Fibroblast of mammary gland (primary cell): ENCODE data around the gene WIPF3.

ENCODE experiments used
- DNase-seq: peaks from one replicate; pipeline ENCODE4 v3.0.0-alpha.2; 2010; ENCODE audit warnings: low read depth
- H3K4me3 ChIP-seq: 2 replicates; pipeline ENCODE4 v1.5.1; 2011; ENCODE audit warnings: low read depth, mild to moderate bottlenecking, low read length, moderate library complexity; ENCODE audit not compliant: control insufficient read depth
- TF ChIP-seq, protein P1 (sequence below): conservative IDR thresholded peaks from 2 replicates; pipeline ENCODE4 v1.5.1; 2011; ENCODE audit warnings: low read depth, low read length, inconsistent platforms; ENCODE audit not compliant: control insufficient read depth, insufficient read depth

The WIPF3 gene

DNA sequence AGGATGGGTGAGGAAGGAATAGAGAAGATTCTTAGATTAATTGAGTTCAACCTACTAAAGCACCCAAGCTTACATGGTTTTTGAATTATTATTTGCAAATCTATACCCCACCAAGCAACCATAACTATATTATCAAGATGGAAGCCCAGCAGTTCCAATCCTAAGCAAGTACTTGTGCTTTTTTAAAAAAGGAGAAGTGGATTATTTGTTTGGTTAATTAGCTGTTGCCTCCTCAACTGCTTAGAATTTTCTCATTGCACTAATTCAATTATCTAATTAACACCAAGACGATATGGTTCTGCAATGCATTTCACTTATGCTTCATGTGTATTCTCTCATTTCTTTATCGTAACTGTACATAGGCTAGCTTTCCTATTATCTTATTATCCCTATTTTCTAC, 27.3 kb upstream of the WIPF3 start:
- TF ChIP-seq, protein P1, sequence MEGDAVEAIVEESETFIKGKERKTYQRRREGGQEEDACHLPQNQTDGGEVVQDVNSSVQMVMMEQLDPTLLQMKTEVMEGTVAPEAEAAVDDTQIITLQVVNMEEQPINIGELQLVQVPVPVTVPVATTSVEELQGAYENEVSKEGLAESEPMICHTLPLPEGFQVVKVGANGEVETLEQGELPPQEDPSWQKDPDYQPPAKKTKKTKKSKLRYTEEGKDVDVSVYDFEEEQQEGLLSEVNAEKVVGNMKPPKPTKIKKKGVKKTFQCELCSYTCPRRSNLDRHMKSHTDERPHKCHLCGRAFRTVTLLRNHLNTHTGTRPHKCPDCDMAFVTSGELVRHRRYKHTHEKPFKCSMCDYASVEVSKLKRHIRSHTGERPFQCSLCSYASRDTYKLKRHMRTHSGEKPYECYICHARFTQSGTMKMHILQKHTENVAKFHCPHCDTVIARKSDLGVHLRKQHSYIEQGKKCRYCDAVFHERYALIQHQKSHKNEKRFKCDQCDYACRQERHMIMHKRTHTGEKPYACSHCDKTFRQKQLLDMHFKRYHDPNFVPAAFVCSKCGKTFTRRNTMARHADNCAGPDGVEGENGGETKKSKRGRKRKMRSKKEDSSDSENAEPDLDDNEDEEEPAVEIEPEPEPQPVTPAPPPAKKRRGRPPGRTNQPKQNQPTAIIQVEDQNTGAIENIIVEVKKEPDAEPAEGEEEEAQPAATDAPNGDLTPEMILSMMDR = no peak
- DNase-seq = no peak
- no peak overlapping the region for H3K4me3 ChIP-seq

DNA sequence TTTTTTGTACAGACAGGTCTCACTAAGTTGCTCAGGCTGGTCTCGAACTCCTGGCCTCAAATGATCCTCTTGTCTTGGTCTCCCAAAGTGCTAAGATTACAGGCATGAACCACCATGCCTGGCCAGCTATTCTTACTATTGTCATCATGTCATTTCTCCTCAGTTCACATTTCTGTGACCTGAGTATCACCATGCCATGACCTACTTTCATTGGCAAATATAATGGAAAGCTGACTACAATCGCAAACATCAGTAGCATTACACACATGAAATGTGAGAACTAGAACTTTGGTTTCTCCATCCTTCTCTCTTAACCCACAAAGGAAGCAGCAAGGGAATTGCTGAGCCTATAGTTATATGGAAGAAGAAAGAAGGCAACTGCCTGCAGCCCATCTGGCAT, 26.0 kb upstream of the WIPF3 start:
- TF ChIP-seq, protein P1 = no peak
- H3K4me3 ChIP-seq = no peak overlapping the region
- no peak for DNase-seq

DNA sequence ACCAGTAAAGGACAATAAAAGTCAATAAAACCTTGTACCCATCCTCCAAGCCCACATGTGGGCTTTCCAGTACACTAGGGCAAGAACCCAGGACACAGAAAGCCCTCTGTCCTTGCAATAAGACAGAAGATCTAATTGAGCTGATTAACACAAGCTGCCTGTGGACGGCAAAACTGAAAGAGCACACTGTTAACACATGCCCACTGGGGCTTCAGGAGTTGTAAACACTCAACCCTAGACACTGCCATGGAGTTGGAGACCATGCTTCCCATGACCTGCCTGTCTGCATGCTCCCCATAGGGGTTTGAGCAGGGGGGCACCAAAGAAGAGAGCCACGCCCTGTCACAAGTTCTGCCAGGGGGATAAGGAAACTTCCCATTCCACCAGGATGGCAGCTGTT, 22.6 kb upstream of the WIPF3 start:
- no peak overlapping the region for H3K4me3 ChIP-seq
- TF ChIP-seq, protein P1 = no peak

DNA sequence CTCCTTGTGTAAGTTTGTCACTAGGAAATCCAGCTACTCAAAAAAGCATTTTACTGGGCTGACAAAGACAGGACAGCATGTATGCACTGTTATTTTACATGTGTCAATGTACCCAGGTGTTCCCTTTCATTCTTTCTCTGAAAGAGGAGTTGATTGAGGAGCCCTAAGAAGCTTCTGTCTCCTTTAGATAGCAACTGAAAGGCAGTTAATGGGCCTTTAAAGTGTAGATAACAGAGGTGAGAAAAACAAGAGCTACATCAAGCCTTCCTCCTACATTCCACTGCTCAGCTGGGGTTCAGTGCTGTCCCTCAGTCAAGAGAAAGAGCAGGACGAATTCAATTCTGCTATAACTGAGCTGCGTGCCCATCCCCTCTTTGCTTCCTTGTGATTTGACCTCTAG, 12.8 kb upstream of the WIPF3 start:
- TF ChIP-seq, protein P1 = no peak
- no peak overlapping the region for H3K4me3 ChIP-seq
- no peak for DNase-seq

More for the DNA sequence above, 22.6 kb upstream of the WIPF3 start:
- DNase-seq = no peak

DNA sequence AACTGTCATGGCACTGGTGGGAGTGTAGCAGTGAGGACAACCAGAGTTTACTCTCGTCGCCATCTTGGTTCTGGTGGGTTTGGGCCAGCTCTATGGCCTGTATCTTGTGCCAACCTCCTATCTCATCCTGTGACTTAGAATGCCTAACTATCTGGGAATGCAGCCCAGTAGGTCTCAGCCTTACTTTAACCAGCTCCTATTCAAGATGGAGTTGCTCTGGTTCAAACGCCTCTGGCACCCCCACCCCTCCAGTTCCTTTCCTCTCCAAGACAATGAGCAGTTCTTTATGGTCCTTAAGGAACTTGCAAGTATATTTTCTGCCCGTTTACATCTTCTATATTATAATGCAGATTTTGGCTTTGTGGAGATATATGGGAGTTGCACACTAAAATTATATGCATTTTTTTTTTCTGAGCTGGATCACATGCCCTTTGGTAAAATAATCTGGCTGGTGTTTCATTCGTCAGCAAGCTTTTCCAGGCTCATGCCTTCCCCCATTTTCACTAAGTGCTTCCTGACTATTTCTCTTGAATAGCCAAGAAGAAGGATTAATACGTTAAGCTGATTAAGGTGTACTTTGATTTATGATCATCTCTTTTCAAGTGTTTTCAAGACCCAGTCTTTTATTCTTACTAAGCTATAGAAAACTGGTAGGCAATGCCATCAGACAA, 11.2 kb upstream of the WIPF3 start:
- no peak overlapping the region for H3K4me3 ChIP-seq
- no peak for DNase-seq
- TF ChIP-seq, protein P1 = no peak

DNA sequence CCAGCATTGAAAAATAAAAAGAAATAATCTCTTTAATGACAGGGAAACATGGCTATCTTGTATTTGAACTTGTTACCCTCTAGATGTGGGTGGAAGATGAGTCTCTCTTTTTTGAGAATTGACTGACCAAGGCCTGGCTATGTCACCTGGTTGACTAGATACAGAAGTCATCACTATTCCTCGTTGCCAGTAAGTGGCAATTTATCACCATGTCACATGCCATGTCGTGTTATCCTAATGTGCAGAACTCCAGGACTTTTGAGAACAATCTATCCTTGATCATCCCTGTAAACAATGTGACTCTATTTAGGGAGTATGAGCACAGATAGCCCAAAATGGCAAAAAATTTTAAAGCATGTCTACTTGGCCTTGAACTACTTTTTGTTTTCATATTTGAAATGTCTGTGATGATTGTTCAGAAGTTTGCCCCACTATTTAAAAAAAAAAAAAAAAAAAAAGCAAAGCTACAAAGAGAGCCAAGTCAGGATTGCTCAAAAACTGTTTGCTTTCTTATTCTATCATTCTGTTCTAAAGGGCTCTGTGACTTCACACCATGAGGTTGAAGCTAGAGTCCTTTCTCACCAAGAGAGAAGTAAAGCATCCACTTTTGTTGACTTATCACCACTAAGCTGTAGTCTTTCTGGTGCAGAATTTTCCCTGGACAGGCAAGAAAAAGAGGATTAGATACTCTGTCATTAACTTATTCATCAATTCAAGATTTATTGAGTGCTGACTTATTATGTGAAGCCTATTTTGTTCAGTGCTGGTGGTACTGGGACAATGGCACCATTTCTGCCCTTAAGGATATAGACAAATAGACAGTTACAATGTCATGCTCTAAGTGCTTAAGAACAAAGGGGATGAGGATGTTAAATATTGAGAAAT, 10.4 kb upstream of the WIPF3 start:
- no peak for DNase-seq
- TF ChIP-seq, protein P1 = no peak

More for the DNA sequence above, 10.4 kb upstream of the WIPF3 start:
- no peak overlapping the region for H3K4me3 ChIP-seq
